Hepatocyte (in vitro differentiated cells): ENCODE results near the gene CNOT10. TPM values are rescaled to one million over a fixed set of nuclear protein-coding genes. Genes with fewer than 3 reads are reported as not detected.

ENCODE experiments used
- DNase-seq: peaks from one replicate; pipeline ENCODE4 v3.0.0-alpha.2; 2016; ENCODE audit warnings: low spot score
- H2AFZ ChIP-seq: fragments of 200-600 bp; sonication (generic); 2 replicates; pipeline ENCODE4 v1.6.0; 2016; ENCODE audit warnings: antibody characterized with exemption, mild to moderate bottlenecking
- H3K27ac ChIP-seq: fragments of 200-600 bp; sonication (generic); 2 replicates; pipeline ENCODE4 v1.5.1; 2016; ENCODE audit warnings: mild to moderate bottlenecking
- H3K27me3 ChIP-seq: fragments of 200-600 bp; sonication (generic); 2 replicates; pipeline ENCODE4 v1.6.1; 2016
- H3K36me3 ChIP-seq: fragments of 200-600 bp; sonication (generic); replicated peaks from 2 replicates; pipeline ENCODE4 v1.5.1; 2016; ENCODE audit warnings: low read depth; ENCODE audit not compliant: insufficient read depth
- H3K4me1 ChIP-seq: fragments of 200-600 bp; sonication (generic); 2 replicates; pipeline ENCODE4 v1.5.1; 2016; ENCODE audit warnings: mild to moderate bottlenecking, moderate library complexity; ENCODE audit not compliant: insufficient read depth
- H3K4me2 ChIP-seq: fragments of 200-600 bp; sonication (generic); 2 replicates; pipeline ENCODE4 v1.6.0; 2016
- H3K4me3 ChIP-seq: fragments of 200-600 bp; sonication (generic); 2 replicates; pipeline ENCODE4 v1.5.1; 2016; ENCODE audit warnings: mild to moderate bottlenecking
- H3K79me2 ChIP-seq: fragments of 200-600 bp; sonication (generic); 2 replicates; pipeline ENCODE4 v1.6.0; 2017; ENCODE audit warnings: mild to moderate bottlenecking
- H3K9me2 ChIP-seq: fragments of 200-600 bp; sonication (generic); replicated peaks from 2 replicates; pipeline ENCODE4 v1.6.0; 2017; ENCODE audit warnings: mild to moderate bottlenecking; ENCODE audit not compliant: insufficient read depth
- H3K9me3 ChIP-seq: fragments of 200-600 bp; sonication (generic); 2 replicates; pipeline ENCODE4 v1.5.1; 2016; ENCODE audit warnings: low read depth, mild to moderate bottlenecking
- H4K20me1 ChIP-seq: fragments of 200-600 bp; sonication (generic); 2 replicates; pipeline ENCODE4 v1.6.0; 2016; ENCODE audit warnings: mild to moderate bottlenecking; ENCODE audit not compliant: insufficient read depth, poor library complexity, severe bottlenecking
- CTCF ChIP-seq: fragments of 200-600 bp; sonication (generic); IDR thresholded peaks from 2 replicates; pipeline ENCODE4 v1.5.1; 2016; ENCODE audit warnings: antibody characterized with exemption, mild to moderate bottlenecking; ENCODE audit not compliant: poor library complexity
- EZH2 ChIP-seq: fragments of 200-600 bp; sonication (generic); IDR thresholded peaks from 2 replicates; pipeline ENCODE4 v1.6.1; 2016; ENCODE audit warnings: antibody characterized with exemption, mild to moderate bottlenecking, borderline replicate concordance
- EZH2phosphoT487 ChIP-seq: fragments of 200-600 bp; sonication (generic); IDR thresholded peaks from one replicate; pipeline ENCODE4 v1.6.1; 2018; ENCODE audit warnings: antibody characterized with exemption, mild to moderate bottlenecking, low read depth, moderate library complexity; ENCODE audit not compliant: unreplicated experiment, severe bottlenecking
- WGBS: methylation state at CpG from one replicate; pipeline ENCODE4 v1.1.6; 2016; ENCODE audit warnings: low lambda C conversion rate; ENCODE audit errors: missing lambda C conversion rate; 5-methylcytosine and 5-hydroxymethylcytosine counted together
- polyA plus RNA-seq: library from polyadenylated mRNA; unstranded; fragments of >200 nt; fragmentation: Nextera tagmentation; extraction: Ambion mirVana; gene quantifications from 2 replicates; pipeline ENCODE4 v1.2.1, GENCODE V29; 2016
- total RNA-seq: library from RNA; depleted of rRNA; stranded (reverse); fragments of >200 nt; gene quantifications from 2 replicates; pipeline ENCODE4 v1.2.3, GENCODE V29; 2014

Gene CNOT10
- total and polyA plus RNA-seq, 2 experiments from 2014 or later = 14.7 to 31.9 TPM

GRCh38 chr3:32705232-32705631 is 20.2 kb downstream of the CNOT10 start:
- Histone ChIP-seq H3K27ac (no peak overlapping the region), H3K36me3 (no peaks in the 10 kb centered on the region), H3K9me2 (no peaks in the 10 kb centered on the region), H3K9me3 (no peaks in the 10 kb centered on the region), H3K4me1 (no peaks in the 10 kb centered on the region), H3K79me2 (peaks cover 25% of the 10 kb centered on the region), H3K4me2 (no peak overlapping the region), H4K20me1 (no peaks in the 10 kb centered on the region), H3K27me3 (no peaks in the 10 kb centered on the region), H3K4me3 (no peak overlapping the region), H2AFZ (no peak overlapping the region)
- DNase-seq = no peak
- no peak for TF ChIP-seq EZH2phosphoT487
- 58% methylated on average over 2 of the region's 2 CpGs for WGBS

- WGBS = 74% methylated on average over 6 of the region's 6 CpGs
These were observed 21.5 kb downstream of the CNOT10 start for GRCh38 chr3:32706348-32707025.

GRCh38 chr3:32707026-32707370 is 22.0 kb downstream of the CNOT10 start:
- H3K4me3 ChIP-seq = no peak overlapping the region
- no peaks in the 10 kb centered on the region for H3K9me2 ChIP-seq
- H3K4me2 ChIP-seq = no peak overlapping the region
- H4K20me1 ChIP-seq = no peaks in the 10 kb centered on the region
- H3K9me3 ChIP-seq = no peaks in the 10 kb centered on the region
- no peak overlapping the region for H3K27ac ChIP-seq
- H2AFZ ChIP-seq = no peak overlapping the region
- TF ChIP-seq EZH2phosphoT487 (no peak), EZH2 (no peak), CTCF (no peak)
- no peaks in the 10 kb centered on the region for H3K27me3 ChIP-seq
- no peaks in the 10 kb centered on the region for H3K36me3 ChIP-seq
- no peak for DNase-seq
- peaks cover 12% of the 10 kb centered on the region for H3K79me2 ChIP-seq
- H3K4me1 ChIP-seq = no peaks in the 10 kb centered on the region

More at GRCh38 chr3:32706348-32707025, 21.5 kb downstream of the CNOT10 start:
- H4K20me1 ChIP-seq = no peaks in the 10 kb centered on the region
- peaks cover 12% of the 10 kb centered on the region for H3K79me2 ChIP-seq
- no peaks in the 10 kb centered on the region for H3K36me3 ChIP-seq
- no peak overlapping the region for H3K4me3 ChIP-seq
- TF ChIP-seq EZH2 (no peak), EZH2phosphoT487 (no peak), CTCF (no peak)
- no peak overlapping the region for H2AFZ ChIP-seq
- no peaks in the 10 kb centered on the region for H3K27me3 ChIP-seq
- H3K9me2 ChIP-seq = no peaks in the 10 kb centered on the region
- no peak overlapping the region for H3K27ac ChIP-seq
- DNase-seq = no peak
- H3K4me2 ChIP-seq = no peak overlapping the region
- H3K4me1 ChIP-seq = no peaks in the 10 kb centered on the region
- H3K9me3 ChIP-seq = no peaks in the 10 kb centered on the region

GRCh38 chr3:32708672-32709283 is 23.8 kb downstream of the CNOT10 start:
- no peaks in the 10 kb centered on the region for H3K36me3 ChIP-seq
- no peak for DNase-seq
- H3K9me2 ChIP-seq = no peaks in the 10 kb centered on the region
- peaks cover 7% of the 10 kb centered on the region for H3K79me2 ChIP-seq
- no peak overlapping the region for H2AFZ ChIP-seq
- H3K27me3 ChIP-seq = no peaks in the 10 kb centered on the region
- no peak overlapping the region for H3K4me3 ChIP-seq
- no peak overlapping the region for H3K4me2 ChIP-seq
- WGBS = 67% methylated on average over 3 of the region's 3 CpGs
- H3K4me1 ChIP-seq = no peaks in the 10 kb centered on the region
- TF ChIP-seq EZH2phosphoT487 = no peak
- TF ChIP-seq CTCF = no peak
- no peak overlapping the region for H3K27ac ChIP-seq
- no peaks in the 10 kb centered on the region for H3K9me3 ChIP-seq
- H4K20me1 ChIP-seq = no peaks in the 10 kb centered on the region
